Esophagus muscularis mucosa (tissue), 4 donors: ENCODE data around the gene INAVA. TPM values are rescaled to one million over a fixed set of nuclear protein-coding genes. Genes with fewer than 3 reads are reported as not detected.

Experiments used
- DNase-seq: peaks from one replicate; pipeline ENCODE4 v3.0.0-alpha.2; 2017; ENCODE audit errors: extremely low spot score
- H3K27ac ChIP-seq, 4 donors: fragments of 200-600 bp; sonication (generic); replicated peaks in 1 of 4; 1 replicate in 3 of 4; 2 replicates in 1 of 4; pipeline ENCODE4 v1.5.1; 2016 to 2019; ENCODE audit warnings: mild to moderate bottlenecking in 1 of 4
- H3K27me3 ChIP-seq, 4 donors: fragments of 200-600 bp; sonication (generic); one replicate each; pipeline versions ENCODE4 v1.5.1 to v1.6.0; 2016 to 2019
- H3K36me3 ChIP-seq, 4 donors: fragments of 200-600 bp; sonication (generic); one replicate each; pipeline ENCODE4 v1.5.1; 2016 to 2019
- H3K4me1 ChIP-seq, 4 donors: fragments of 200-600 bp; sonication (generic); one replicate each; pipeline ENCODE4 v1.5.1; 2016 to 2019
- H3K4me3 ChIP-seq, 4 donors: fragments of 200-600 bp; sonication (generic); 1 replicate in 2 of 4; 2 replicates in 2 of 4; pipeline ENCODE4 v1.5.1; 2016 to 2019; ENCODE audit warnings: mild to moderate bottlenecking in 4 of 4, moderate library complexity in 1 of 4
- H3K9me3 ChIP-seq, 4 donors: fragments of 200-600 bp; sonication (generic); 1 replicate in 3 of 4; 2 replicates in 1 of 4; pipeline ENCODE4 v1.5.1; 2016 to 2019
- EP300 ChIP-seq: sonication (generic); formaldehyde crosslinking; IDR thresholded peaks from one replicate; pipeline ENCODE4 v1.6.1; 2017; ENCODE audit warnings: antibody characterized with exemption
- POLR2A ChIP-seq: fragments of 450-650 bp; IDR thresholded peaks from one replicate; pipeline ENCODE4 v1.6.1; 2017; ENCODE audit warnings: antibody characterized with exemption, moderate library complexity, mild to moderate bottlenecking, low read depth
- POLR2AphosphoS5 ChIP-seq, 2 donors: sonication (generic); formaldehyde crosslinking; IDR thresholded peaks; one replicate each; pipeline ENCODE4 v1.6.1; 2017; ENCODE audit warnings: antibody characterized with exemption in 2 of 2
- WGBS: methylation state at CpG from one replicate; pipeline ENCODE4 v1.1.5; 2018; 5-methylcytosine and 5-hydroxymethylcytosine counted together
- intact Hi-C: fragments of 100-400 bp; cut with DNase I; formaldehyde crosslinking; loops from one replicate; pipeline ENCODE4 v1.15.1; 2023
- total RNA-seq, 4 donors: library from RNA; depleted of rRNA; stranded (reverse); fragments of >200 nt; gene quantifications; one replicate each; pipeline versions ENCODE4 v1.1.0 to v1.2.1, GENCODE V29; 2016
- TF ChIP-seq, protein P1 (sequence below), 3 experiments: fragments of 200-600 bp in 2 of 3; fragments of 450-650 bp in 1 of 3; sonication (generic) in 2 of 3; IDR thresholded peaks; one replicate each; pipeline ENCODE4 v1.5.1; 2017 to 2019; ENCODE audit warnings: antibody characterized with exemption in 3 of 3, mild to moderate bottlenecking in 2 of 3, moderate library complexity in 1 of 3

The INAVA gene
- total RNA-seq, 4 donors from 2014 or later: 0.63 TPM; not detected in 3

- Histone ChIP-seq H3K4me3 (no peak overlapping the region), H3K9me3 (no peaks in the 10 kb centered on the region), H3K4me1 (no peaks in the 10 kb centered on the region), H3K27ac (no peak overlapping the region), H3K36me3 (peaks cover 12 to 91% (median 69%) of the 10 kb centered on the region in 4 donors), H3K27me3 (no peaks in the 10 kb centered on the region)
- intact Hi-C loops: no loop called here
- DNase-seq: no peak
- TF ChIP-seq, protein P1, sequence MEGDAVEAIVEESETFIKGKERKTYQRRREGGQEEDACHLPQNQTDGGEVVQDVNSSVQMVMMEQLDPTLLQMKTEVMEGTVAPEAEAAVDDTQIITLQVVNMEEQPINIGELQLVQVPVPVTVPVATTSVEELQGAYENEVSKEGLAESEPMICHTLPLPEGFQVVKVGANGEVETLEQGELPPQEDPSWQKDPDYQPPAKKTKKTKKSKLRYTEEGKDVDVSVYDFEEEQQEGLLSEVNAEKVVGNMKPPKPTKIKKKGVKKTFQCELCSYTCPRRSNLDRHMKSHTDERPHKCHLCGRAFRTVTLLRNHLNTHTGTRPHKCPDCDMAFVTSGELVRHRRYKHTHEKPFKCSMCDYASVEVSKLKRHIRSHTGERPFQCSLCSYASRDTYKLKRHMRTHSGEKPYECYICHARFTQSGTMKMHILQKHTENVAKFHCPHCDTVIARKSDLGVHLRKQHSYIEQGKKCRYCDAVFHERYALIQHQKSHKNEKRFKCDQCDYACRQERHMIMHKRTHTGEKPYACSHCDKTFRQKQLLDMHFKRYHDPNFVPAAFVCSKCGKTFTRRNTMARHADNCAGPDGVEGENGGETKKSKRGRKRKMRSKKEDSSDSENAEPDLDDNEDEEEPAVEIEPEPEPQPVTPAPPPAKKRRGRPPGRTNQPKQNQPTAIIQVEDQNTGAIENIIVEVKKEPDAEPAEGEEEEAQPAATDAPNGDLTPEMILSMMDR (IDR thresholded peaks at IDR 0.05): no peak
- TF ChIP-seq EP300 (no peak), POLR2A (no peak), POLR2AphosphoS5 (IDR thresholded peaks at IDR 0.05) (no peak)
Measured at GRCh38 chr1:200850554-200850953, 44.1 kb upstream of the INAVA start.

DNA sequence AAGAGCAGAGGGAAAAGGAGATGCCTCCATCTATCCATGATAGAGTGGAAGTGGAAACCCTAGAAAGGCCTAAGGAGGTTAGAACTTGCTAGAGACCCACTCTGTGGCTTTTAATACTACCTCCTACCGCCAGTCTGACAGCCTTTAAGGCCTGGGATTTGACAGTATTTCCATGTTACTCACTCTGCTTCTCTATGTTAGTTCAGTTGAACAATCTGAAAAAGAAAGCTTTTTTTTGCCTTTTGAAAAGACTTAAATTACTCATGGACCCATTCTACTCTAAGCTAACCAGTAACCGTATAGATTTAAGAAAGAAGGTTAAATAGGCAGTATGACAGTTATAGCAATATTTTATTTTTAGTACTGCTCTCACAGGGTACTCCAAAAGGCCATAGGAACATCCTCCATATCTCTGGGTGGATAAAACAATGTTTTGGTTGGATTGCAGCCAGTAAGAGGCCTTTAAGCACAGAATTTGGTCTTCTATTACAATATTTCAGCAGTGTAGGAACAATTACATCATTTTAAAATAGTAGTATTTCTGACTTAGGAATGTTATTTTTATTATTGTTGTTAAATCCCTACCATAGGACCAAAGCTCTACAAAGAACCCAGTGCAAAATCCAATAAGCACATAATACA, 37.9 kb upstream of the INAVA start:
- Histone ChIP-seq H3K9me3 (no peaks in the 10 kb centered on the region), H3K27me3 (no peaks in the 10 kb centered on the region), H3K4me1 (peaks cover 0 to 3% (median 0%) of the 10 kb centered on the region in 4 donors), H3K27ac (no peak overlapping the region), H3K36me3 (peaks cover 10 to 73% (median 45%) of the 10 kb centered on the region in 4 donors), H3K4me3 (no peak overlapping the region)
- TF ChIP-seq EP300 (no peak), POLR2AphosphoS5 (IDR thresholded peaks at IDR 0.05) (no peak), POLR2A (no peak)
- TF ChIP-seq, protein P1 (IDR thresholded peaks at IDR 0.05): no peak
- WGBS: 72% methylated on average over 2 of the region's 2 CpGs
- DNase-seq: no peak
- intact Hi-C loops: no loop called here

DNA sequence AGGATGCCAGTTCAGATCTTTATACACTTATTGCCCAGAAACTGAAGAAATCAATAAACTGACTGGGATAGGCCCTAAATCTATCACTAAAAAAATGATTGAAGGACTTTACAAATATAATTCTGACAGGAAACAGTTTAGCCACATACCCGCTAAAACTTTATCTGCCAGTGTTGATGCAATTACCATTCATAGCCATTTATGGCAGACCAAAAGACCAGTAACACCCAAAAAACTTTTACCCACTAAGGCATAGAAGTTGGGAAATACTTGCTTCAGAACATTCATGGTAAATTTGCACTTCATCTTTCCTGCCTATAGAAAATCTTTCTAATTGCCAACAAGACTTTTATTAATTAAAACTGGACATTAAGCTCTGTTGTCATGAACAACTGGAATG, 36.9 kb upstream of the INAVA start:
- Histone ChIP-seq H3K27me3 (no peaks in the 10 kb centered on the region), H3K4me1 (peaks cover 0 to 3% (median 0%) of the 10 kb centered on the region in 4 donors), H3K36me3 (peaks cover 10 to 69% (median 46%) of the 10 kb centered on the region in 4 donors), H3K9me3 (no peaks in the 10 kb centered on the region), H3K4me3 (no peak overlapping the region), H3K27ac (no peak overlapping the region)
- WGBS: 89% methylated on average over 1 of the region's 1 CpG
- DNase-seq: no peak
- TF ChIP-seq EP300 (no peak), POLR2AphosphoS5 (IDR thresholded peaks at IDR 0.05) (no peak), POLR2A (no peak)
- TF ChIP-seq, protein P1 (IDR thresholded peaks at IDR 0.05): no peak
- intact Hi-C loops: no loop called here

GRCh38 chr1:200861937-200862647, 32.6 kb upstream of the INAVA start:
- no peaks in the 10 kb centered on the region for H3K9me3 ChIP-seq
- TF ChIP-seq, protein P1 (IDR thresholded peaks at IDR 0.05): no peak
- TF ChIP-seq POLR2AphosphoS5 (IDR thresholded peaks at IDR 0.05) (no peak), EP300 (no peak), POLR2A (no peak)
- H3K4me3 ChIP-seq: no peak overlapping the region
- intact Hi-C loops: no loop called here
- no peaks in the 10 kb centered on the region for H3K27me3 ChIP-seq
- peaks cover 13 to 42% (median 25%) of the 10 kb centered on the region in 4 donors for H3K36me3 ChIP-seq
- DNase-seq: no peak
- 95% methylated on average over 2 of the region's 2 CpGs for WGBS
- no peak overlapping the region for H3K27ac ChIP-seq
- H3K4me1 ChIP-seq: peaks cover 0 to 7% (median 2%) of the 10 kb centered on the region in 4 donors
